SK-N-SH (cell line): Measurements from ENCODE around the gene SLC25A33.

Experiments
- CTCF ChIP-seq: fragments of 200-600 bp; sonication (generic); IDR thresholded peaks from 2 replicates; pipeline ENCODE4 v1.6.1; 2017; ENCODE audit warnings: antibody characterized with exemption, mild to moderate bottlenecking, moderate library complexity
- FOXM1 ChIP-seq: IDR thresholded peaks from 2 replicates; pipeline ENCODE4 v1.4.0; 2012; ENCODE audit warnings: low read depth, mild to moderate bottlenecking
- IRF3 ChIP-seq: fragments of 150-350 bp; IDR thresholded peaks from 2 replicates; pipeline ENCODE4 v1.6.1; 2016; ENCODE audit warnings: mild to moderate bottlenecking, low read depth, low read length
- JUND ChIP-seq: IDR thresholded peaks from 2 replicates; pipeline ENCODE4 v1.4.0; 2012
- POLR2AphosphoS5 ChIP-seq: IDR thresholded peaks from 2 replicates; pipeline ENCODE4 v1.6.1; 2012; ENCODE audit warnings: low read depth, low read length
- SIN3A ChIP-seq: IDR thresholded peaks from 2 replicates; pipeline ENCODE4 v1.6.1; 2012; ENCODE audit warnings: low read depth, mild to moderate bottlenecking, low read length, moderate library complexity, borderline replicate concordance
- TEAD4 ChIP-seq: IDR thresholded peaks from 2 replicates; pipeline ENCODE4 v1.4.0; 2012; ENCODE audit warnings: mild to moderate bottlenecking, borderline replicate concordance; ENCODE audit not compliant: insufficient read depth
- USF1 ChIP-seq: IDR thresholded peaks from 2 replicates; pipeline ENCODE4 v1.4.0; 2012; ENCODE audit warnings: low read depth, borderline replicate concordance
- USF2 ChIP-seq: fragments of 150-350 bp; IDR thresholded peaks from 2 replicates; pipeline ENCODE4 v1.6.1; 2017; ENCODE audit warnings: antibody characterized with exemption, low read length, low read depth, borderline replicate concordance

GRCh38 chr1:9634582-9634981 lies 95.3 kb downstream of the SLC25A33 start:
- TF ChIP-seq POLR2AphosphoS5 (no peak), SIN3A (no peak), USF2 (no peak), TEAD4 (no peak), JUND (no peak), CTCF (no peak), IRF3 (no peak), FOXM1 (no peak), USF1 (no peak)
